Endometrium (tissue), 2 donors: ENCODE results near the gene PRR7.
"Not testable (repeated sequence)": the region's sequence is repeated elsewhere in the genome, so short reads cannot be mapped to it uniquely, and the experiment has no call there.

Source experiments
- FAIRE-seq: peaks from 2 replicates; lab custom pipeline; 2012; peaks lifted over from hg19 to GRCh38; lab: Jason Lieb, UNC
- donor health status: control.
- donor health status: control.

Gene PRR7

DNA sequence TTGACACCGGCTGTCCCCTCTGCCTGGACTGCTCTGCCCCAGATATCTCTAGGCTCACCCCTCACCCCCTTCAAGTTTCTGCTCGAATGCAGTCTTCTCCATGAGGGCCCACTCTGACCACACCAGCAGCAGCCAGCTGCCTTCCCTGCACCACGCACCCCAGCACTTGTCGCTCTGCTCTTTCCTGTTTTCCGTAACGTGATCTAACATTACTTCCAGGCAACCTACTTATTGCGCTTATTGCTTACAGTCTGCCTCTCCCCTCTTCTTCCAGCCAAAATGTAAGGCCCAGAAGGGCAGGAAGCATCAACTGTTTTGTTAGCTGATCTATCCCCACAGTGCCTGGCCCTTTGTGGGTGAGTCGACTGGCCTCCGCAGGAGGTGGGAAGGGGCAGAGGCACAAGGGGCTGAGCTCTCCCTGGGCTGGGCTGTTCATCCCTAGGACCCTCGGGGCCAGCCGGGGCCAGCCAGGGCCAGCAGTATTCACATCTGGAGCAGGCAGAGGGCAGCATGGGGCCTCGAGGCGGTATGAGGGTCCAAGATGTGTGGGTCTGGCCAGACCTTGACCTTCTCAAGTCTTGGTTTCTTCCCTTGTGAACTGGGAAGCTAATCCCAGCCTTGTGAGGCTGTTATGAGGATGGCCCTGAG is 38.4 kb downstream of the PRR7 start:
- FAIRE-seq, result no peak

DNA sequence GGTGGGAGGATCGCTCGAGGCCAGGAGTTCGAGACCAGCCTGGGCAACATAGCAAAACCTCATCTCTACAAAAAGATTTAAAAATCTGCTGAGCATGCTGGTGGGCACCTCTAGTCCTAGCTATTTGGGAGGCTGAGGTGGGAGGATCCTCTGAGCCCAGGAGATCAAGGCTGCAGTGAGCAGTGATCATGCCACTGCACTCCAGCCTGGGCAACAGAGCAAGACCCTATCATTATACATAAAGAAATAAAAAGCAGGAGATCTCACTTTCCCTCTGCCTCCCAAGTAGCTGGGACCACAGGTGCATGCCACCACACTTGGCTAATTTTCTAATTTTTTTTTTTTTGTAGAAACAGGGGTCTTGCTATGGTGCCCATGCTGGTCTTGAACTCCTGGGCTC is 39.1 kb downstream of the PRR7 start:
- not testable (repeated sequence) for FAIRE-seq

DNA sequence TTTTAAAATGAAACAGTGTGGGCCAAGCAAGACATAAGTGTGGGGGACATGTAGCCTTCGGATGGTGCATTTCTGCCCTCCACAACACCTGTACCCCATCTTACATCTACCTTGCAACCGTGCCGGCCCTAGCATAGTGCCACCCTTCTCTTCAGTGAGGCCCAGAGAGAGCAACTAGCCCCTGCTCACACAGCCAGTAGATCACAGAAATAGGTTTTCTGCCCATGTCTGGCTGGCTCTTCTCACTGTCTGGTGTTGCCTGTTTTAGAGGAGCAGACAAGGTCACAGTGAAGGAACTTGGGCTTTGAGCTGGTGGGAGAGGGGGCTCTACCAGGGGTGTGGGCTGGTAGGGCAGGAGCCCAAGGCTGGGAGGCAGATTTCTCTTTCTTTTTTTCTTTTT is 39.6 kb downstream of the PRR7 start:
- no peak for FAIRE-seq

DNA sequence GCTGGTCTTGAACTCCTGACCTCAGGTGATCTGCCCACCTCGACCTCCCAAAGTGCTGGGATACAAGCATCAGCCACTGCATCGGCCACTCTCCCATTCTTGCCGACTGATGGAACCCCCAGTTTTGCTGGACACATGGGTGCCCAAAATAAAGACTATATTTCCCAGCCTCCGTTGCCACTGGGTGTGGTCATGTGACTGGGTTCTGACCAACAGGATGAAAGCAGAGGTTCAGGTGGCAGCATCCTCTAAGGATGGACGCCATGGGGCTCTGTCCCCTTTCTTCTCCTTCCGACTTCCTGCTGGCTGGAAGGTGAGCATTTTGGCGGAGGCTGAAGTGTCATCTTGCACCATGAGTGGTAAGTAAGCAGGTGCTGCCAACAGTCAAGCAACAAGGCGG is 40.5 kb downstream of the PRR7 start:
- no peak for FAIRE-seq

DNA sequence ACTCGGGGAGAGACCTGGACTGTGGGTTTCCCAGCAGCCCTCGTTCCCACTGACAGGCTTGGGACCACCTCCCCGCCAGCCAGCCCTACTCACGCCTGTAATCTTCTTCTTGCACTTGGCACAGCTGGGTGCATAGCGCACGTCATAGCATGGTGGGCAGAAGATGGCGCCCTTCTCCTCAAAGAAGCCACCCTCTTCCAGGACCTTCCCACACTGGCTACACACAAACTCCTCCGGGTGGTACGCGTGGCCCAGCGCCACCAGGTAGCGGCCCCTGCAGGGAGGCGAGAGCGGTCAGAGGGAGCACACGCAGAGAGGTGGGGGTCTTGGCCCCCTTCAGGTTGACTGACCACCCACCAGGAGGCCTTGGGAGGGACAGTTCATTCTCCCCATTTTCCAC is 41.4 kb downstream of the PRR7 start:
- no peak for FAIRE-seq

DNA sequence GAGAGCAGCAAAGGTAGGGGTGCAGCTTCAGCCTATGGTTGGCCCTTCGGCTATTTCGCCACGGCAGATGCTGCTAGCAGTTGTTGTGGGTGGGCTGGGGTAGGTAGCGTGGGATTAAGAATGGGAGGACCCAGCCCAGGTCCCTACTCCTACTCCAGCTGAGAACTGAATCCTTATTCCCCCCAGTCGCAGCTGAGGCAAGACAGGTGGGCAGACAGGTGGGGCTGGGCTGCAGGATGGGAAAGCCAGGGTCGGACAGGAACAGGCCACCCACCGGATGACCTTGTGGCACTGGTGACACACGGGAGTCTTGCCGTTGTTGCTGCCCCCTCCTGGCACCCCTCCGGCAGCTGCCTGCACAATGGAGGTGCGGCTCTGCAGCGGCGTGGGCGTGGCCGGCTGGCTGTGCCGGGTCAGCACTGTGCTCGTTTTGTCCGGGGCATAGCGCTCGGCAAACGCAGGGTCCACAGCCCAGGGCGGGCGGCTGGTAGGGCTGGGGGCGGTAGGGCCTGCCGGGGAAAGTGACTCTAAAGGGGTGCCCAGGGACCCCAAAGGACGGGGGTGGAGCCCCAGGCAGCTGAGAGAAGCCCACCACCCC is 42.6 kb downstream of the PRR7 start:
- no peak for FAIRE-seq

DNA sequence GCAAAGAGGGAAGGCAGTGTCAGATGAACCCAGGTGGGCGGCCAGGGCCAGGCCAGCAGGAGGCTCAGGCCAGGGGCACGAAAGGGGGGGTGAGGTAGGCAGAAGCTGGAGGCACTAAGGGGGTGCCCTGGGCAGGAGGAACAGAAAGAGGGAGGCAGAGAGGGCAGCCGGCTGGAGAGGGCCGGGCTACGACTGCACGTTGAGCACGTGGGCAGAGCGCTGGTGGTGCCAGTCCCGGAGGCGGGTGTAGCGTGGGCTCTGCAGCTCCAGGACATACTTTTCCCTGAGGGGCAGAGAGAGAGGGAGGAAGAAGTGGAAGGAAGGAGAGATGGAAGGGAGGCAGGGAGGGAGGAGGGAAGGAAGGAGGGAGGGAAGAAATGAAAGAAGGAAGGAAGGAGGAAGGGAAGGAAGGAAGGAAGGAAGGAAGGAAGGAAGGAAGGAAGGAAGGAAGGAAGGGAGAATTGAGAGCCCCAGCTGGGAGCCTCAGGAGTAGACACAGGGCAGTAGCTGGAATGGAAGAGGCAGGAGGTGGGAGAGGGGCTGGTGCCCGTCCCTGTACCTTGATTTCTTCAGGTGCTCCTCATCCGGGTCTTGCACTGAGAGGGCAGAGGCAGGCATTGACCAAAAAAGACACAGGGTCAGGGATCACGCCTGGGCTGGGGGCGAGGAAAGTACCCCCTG is 43.8 kb downstream of the PRR7 start:
- FAIRE-seq, result no peak

DNA sequence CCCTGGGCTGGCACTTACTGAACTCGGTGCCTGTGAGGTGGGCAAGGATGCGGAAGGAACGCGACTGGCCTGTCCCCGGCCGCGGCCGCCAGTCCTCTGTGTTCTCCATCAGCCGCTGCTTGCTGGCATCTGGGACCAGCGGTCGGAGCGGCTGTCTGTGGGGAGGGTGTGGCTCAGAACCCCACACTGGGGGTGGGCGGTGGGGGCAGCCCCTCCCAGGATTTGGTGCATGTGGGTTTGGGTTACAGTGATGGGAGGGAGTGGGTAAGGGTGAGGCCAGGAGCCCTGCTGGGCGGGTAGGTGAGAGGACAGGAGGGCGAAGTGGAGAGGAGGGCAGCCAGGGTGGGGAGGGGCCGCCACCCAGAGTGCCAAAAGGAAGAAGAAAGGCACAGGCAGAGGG is 44.4 kb downstream of the PRR7 start:
- no peak for FAIRE-seq

DNA sequence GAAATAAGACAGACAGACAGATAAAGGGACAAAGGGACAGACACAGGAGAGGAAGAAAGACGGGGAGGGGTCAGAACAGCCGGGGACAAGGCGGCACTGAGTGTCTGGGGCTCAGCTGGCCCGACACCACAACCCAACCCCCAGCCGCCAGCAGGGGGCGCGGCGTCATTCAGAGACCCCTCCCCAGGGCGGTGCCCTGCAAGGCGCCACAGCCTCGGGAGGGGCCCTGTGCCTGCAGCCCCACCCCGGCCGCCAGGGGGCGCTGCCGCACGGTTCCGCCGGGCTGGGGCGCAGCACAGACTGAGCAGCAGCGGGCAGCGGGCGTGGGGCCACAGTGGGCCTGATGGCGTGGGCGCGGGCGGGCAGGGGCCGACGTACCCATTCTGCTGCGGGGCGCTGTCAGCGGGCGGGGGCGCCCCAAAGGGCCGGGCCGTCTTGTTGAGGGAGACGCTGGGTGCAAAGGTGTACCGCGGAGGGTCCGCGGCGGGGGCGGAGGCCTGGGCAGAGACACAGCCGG is 44.9 kb downstream of the PRR7 start:
- FAIRE-seq, result no peak

DNA sequence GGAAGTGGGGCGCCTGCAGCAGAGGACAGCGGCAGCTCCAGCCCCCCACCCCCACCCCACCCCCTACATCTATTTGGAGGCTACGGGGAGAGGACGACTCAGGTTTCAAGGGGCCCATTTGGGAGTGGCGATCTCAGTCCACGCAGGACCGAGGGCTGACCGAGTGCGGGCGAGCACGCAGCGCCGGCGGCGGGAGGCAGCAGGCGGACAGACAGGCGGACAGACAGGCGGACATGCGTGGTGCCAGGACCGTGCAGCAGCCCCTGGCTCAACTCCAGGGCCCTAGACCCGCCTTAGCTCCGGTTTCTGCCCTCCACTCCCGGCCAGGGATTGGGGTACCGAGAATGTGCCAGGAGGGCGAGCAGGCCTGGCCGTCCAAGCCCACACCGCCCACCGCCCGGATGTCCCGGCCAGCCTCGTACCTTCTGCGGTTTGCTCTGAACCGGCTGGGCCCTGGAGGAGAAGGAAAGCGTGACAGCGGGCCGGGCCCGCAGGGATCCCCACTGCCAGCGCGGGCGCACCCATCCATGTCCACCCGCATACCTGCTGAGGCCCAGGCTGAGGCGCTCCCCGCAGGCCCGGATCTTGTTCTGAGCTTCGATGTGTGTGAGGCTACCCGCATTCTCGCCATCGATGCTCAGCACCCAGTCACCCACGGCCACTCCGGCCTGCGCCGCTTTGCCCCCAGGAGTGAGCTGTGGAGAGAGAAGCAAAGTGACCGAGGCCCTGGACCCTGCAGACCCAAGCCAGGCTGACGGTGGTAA is 45.6 kb downstream of the PRR7 start:
- no peak for FAIRE-seq

DNA sequence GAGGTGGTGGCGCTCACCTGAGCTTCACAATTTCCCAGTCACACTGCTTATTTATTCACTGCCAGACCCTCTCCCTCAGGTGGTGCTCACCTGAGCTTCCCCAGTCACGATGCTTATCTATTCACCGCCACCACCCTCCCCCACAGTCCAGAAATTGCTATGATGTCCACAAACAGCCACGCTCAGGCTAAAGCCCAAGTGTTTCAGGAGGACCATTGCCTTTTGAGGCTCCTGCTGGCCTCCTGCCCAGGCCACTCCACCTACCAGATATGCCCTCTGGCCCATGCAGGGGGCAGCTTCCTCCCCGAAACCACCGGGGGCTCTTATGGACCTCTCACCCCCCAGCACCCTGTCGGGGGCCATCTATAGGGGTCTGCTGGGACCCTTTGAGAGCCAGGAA is 46.2 kb downstream of the PRR7 start:
- no peak for FAIRE-seq

DNA sequence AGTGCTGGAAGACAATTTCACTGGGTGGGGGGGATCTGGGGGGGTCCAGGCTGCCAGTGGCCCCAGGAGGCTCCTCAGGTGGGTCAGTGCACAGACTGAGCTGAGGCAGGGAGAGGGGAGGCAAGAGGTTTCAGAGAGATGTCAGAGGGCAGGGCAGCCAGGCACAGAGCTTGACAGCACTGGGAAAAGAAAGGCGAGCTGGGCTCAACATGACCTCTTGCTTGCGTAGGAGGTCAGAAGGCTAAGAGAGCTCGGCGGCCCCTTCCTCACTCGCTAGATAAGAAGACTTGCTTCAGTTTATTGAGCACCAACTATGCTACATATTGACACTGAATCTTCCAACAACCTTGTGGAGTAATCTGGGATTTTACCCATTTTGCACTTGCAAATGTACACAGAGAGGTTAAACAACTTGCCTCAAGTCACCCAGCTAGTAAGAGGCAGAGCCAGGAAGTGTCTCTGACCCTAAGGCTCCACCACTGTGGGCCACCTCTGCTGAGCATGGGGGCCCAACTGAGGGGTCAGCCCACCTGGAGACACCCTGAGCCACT is 47.3 kb downstream of the PRR7 start:
- no peak for FAIRE-seq

DNA sequence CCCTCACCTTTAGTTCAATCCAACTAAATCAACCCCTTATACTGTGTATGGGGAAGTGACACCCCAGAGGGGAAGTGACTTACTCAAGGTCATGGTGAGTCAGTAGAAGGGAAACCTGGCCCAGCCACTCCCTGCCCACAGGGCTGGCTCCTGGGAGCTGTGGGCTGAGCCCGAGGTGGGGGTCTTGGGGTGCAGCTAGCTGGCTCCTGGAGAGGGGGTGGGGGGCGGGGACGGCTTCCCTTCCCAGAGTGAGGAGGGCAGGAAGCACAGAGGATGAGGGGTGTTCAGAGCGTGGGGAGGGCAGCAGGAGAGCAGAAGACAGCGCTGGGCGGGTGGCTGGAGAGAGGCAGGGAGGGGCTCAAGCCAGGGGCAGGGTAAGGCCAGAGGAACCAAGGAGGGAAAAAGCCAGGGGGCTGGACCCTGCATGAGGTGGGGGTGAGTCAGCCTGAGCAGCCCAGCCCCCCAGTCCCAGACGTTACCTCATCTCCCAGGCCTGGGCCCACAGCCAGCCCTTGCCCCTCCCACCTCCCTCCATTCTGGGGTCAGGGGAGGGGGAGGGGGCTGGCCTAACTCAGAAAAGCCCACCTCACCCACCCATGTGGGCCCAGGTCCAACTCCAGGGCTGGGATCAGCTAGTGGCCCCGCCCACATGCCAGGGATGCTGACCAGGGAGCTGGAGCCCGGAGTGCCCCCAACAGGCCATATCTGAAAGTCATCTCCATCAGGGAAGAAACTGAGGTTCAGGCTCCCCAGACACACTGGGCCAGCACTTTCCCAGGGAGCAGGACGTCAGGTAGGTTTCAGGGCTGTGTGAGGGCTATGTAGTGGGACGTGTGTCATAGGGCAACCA is 48.0 kb downstream of the PRR7 start:
- FAIRE-seq, result no peak

DNA sequence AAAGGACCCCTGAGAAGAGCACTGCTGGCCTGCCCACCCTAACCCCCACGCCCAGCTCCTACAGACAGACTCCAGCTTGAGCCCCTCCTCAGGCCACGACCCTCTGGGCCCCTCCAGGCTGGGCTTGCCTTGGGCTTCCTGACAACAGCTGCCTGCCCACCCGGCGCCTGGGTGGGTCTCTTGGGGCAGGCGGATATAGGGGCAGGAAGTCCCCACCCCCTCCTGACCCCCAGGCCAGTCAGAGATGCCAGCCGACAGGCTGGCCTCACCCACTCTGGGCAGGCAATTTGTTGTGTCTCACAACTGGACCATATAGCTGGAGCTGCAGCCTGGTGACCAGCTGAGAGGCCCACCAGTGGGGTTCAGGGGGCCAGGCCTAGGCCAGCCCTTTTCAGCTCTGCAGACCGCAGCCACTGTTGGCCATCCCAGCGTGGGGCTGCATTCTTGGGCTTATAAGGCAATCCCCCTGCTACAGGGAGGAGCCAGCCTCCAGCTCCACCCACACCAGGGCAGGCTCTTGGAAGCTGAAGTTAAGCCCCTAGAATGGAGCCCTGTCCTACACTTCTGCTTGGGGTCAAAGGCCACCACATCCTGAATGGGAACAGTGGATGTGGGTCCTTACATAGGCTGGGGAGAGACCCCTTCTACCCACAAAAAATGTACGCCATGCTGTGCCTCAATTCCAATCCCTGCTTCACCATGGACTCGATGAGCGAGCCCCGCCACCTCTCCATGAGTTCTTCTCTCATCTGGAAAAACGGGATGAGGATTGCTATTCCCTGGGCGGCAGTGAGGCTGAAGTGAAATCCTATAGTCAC is 48.8 kb downstream of the PRR7 start:
- FAIRE-seq, result no peak

DNA sequence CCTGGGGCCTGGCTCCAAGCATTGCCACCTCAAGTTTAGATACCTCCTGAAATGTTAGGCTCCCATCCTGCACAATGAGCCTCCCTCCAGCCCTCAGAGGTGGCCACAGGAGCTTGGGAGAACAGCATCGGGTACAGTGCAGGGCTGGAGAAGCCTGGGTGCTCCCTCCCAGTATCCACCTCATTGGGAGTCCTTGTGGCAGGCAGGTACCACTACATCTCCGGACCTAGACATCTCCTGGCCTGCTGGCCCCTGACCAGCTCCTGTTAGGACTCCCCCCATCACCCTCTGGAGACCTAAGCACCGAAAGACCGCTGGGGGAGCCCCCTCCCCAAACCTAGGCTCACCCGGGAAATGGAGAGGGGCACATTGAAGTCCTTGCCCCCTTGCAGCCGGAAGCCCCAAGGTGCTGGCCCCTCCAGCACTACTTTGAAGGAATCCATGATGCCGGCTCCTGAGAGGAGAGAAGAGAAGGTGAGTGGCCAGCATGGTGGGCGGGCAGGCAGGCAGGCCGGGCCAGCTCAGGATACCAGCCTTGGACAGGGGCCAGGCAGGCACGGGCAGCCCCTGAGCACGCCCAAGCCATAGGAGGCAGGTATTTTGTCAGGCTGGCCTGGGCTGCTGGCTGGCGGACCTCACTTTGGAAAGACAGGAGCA is 49.6 kb downstream of the PRR7 start:
- FAIRE-seq, result no peak

DNA sequence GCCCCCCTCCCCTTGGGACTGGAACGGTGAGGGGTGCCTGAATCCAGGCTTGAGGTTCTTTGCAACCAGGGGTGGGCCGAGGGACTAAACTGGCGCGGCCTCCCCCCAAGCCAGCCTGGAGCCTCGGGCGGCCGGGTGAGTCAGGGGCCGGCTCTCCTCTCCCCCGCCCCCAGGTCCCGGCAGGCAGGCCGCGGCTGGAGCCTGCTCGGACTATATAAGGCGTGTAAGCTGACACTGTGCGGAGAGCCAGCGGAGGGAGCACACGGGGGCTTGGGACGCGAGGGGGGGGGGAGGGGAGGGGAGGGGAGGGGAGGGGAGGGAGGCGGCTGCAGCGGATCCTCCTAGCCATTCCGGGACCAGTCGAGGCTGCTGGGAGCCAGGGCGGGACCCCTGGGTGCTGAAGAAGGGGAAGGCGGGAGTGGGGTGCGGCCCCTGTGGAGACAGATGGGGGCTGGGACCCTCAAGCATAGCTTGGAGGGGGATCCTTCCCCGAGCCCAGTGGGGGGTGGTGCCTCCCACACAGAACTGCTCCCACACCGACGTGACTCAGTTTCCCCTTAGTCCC is 50.2 kb downstream of the PRR7 start:
- FAIRE-seq, result no peak

DNA sequence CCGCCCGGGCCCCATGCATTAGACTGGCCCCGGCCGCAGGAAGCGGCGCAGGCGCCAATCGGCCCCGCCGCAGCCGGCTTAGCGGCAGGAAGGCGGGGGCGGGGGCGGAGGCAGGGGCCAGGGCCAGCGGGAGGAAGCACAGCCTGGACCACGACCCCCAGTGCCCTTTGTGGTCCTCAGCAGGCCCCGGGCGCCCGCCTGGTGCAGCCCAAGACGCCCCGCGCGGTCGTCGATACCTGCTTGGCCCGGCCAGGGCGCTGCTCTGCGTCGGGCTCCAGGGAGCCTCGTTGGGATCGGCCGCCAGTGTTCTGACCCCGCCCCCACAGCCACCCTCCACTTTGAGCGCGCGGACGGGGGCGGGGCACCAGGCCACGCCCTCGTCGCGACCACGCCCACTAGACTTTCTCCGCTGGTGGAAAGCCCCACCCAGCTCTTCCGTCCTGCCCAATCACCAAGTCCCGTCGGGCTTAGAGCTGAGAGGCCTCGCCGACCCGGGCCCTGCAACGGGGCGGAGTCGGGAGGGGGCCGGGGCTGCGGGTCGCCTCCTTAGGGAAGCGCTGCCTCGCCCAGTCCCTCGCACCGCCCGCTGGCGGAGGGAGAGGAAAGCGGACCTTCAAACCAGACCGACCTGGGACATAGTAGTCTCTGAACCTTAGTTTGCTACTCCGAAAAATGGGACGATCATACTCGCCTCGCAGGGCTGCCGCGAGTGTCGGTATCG is 50.8 kb downstream of the PRR7 start, which contains the start of gene PDLIM7:
PDLIM7 (minus strand) TSS at position 313 of the 721 bp plus-strand sequence. CDS start 1,092 bp downstream, outside the sequence.
- FAIRE-seq, result peak; percentile 86

DNA sequence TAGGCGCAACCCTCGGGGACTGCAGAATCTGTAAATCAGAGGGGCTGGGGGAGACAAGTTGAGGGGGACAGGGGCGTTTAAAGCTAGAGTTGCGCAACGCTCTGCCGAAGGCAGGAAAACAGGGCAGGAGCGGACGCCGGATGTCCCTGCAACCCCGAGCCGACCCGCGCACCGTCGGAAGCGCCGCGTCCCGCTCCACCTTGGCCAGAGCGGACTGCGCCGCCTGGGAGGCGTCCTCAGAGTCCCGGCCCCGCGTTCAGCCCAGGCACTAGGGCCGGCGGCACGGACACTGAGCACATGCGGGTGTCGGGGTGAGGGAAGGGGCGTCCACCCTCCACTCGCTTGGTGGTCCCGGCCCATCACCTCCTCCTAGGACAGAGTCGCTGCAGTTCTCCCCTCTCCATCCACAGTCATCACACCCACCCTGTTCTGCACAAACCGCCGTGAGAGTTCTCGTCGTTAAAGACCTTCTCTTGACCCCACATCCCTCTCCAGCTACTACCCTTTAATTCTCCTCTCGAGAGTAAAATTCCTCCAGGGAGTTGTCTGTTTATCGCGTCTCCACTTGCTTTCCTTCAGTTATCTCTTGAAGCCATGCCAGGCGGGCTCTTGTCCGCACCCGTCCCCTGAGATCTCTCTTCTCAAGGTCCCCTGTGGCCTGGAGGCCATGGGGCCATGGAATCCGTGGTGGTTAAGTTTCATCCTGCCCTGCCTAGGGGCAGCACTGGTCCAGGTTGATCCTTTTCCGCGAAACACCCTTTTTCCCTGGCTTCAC is 51.6 kb downstream of the PRR7 start:
- no peak for FAIRE-seq
